IMR-90 (cell line): ENCODE data around the gene GGT6.

Source experiments
- CHD1 ChIP-seq: IDR thresholded peaks from 2 replicates; pipeline ENCODE4 v1.6.1; 2012; ENCODE audit warnings: low read depth, low read length, improper control_type of control experiment
- TF ChIP-seq, protein P1 (sequence below): conservative IDR thresholded peaks from 2 replicates; pipeline ENCODE4 v1.5.1; 2012; ENCODE audit warnings: mild to moderate bottlenecking, low read depth, low read length, improper control_type of control experiment

GRCh38 chr17:4508207-4508606 is 52.2 kb downstream of the GGT6 start:
- TF ChIP-seq CHD1: no peak
- TF ChIP-seq, protein P1, sequence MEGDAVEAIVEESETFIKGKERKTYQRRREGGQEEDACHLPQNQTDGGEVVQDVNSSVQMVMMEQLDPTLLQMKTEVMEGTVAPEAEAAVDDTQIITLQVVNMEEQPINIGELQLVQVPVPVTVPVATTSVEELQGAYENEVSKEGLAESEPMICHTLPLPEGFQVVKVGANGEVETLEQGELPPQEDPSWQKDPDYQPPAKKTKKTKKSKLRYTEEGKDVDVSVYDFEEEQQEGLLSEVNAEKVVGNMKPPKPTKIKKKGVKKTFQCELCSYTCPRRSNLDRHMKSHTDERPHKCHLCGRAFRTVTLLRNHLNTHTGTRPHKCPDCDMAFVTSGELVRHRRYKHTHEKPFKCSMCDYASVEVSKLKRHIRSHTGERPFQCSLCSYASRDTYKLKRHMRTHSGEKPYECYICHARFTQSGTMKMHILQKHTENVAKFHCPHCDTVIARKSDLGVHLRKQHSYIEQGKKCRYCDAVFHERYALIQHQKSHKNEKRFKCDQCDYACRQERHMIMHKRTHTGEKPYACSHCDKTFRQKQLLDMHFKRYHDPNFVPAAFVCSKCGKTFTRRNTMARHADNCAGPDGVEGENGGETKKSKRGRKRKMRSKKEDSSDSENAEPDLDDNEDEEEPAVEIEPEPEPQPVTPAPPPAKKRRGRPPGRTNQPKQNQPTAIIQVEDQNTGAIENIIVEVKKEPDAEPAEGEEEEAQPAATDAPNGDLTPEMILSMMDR: no peak
